NCI-H2171 treated with DMSO at 0.1 percent for 48 hours (cell line): ENCODE measurements around the gene GPR65.

Experiments
- DNase-seq: peaks from one replicate; lab custom pipeline; 2025; lab: John Stamatoyannopoulos, UW

Gene GPR65

DNA sequence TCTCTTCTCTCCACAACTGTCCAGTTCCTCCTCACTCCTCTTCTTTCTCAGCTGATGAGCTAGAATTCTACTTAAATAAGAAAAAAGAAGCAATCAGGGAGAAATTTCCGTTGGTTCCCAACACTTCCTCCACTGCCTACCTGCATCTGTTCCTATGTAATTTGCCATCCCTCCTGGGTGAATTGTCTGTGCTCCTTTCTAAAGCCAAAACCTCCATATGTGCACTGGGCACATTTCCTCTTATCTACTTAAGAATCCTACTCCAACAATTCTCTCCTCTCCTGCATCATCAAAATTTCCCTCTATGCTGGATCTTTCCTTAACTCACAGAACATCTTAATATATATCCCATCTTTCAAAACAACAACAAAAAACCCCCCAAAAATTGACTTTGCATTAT is 35.2 kb downstream of the GPR65 start:
- no peak for DNase-seq

DNA sequence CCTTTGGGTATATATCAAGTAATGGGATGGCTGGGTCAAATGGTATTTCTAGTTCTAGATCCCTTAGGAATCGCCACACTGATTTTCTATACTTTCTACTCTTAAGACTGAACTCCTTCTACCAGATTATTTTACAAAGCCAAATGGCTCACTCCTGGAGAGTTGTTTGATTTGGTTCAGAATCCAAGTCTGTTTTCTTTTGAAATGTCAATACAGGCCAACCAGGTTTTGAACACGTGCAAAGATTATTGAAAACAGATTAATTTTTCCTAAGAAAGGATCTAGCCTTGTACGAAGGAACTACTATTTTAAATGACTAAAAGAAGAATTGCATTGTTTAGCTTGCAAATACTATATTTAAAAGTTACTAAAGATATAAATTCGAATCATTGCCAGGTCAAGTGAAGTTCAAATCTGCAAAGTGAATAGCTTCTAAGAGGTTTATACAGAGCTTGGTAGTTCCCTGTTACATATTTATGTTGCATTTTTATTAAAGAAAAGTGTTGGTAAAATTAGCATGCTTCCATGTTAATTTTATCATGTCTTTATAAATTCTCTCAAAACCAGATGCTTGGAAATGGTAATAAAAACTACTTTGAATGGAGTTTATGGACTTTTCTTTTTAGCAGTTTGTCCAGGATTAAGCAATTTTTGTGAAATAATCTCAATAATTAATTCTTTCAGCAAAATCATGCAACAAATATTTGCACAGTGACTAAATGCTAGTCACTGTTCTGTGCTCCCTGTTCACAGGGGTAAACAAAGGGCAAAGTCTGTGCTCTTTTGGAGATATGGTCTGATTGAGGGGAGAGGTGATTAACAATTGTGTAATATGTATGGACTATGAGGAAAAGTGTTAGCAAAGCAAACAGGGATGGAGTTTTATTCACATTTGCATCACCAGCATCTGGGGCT is 38.9 kb downstream of the GPR65 start:
- no peak for DNase-seq

DNA sequence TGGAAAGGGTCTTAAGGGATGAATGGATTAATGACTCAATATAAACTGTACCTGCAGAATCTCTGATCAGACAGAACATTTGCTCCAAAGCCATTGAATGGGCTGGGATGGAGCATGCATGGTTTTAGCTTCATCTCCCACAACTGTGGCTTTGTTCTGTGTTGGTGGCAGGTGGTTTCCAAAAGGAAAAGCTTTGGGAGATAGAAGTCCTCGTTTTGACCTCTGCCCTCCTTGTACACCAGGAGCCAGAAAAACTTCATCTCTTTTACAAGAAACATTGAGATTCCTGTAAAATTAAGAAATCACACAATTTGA is 39.5 kb downstream of the GPR65 start:
- no peak for DNase-seq

DNA sequence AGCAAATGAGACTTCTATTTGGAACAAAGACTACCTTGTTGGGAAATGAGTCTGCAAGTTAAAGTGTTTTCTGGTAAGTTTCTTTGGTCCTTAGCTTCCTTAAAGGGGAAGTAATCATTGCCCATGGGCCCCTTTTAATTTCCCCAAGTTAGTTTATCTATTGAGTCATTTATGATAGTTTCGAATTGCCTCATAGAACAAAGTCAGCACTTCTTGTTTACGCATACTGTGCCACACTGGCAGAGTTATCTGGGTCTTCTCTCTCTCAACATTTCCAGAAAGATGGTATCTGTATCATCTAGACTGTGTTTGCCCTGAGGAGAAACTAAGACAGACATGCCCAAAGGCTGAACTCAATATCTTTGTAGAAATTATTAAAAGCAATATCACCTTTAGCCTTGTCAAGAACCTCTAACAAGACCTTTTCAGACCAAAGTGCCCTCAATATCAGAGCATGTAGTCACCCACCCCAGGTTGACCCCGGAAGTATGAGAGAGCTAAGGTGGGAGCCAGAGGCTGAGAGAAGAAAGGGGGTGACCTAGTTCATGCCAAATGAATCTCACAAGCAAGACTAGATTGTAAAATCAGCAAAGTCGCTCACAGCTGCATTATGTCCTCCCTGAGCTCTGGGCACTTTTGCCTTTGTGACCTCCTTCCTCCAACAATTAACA is 40.0 kb downstream of the GPR65 start:
- DNase-seq: no peak

DNA sequence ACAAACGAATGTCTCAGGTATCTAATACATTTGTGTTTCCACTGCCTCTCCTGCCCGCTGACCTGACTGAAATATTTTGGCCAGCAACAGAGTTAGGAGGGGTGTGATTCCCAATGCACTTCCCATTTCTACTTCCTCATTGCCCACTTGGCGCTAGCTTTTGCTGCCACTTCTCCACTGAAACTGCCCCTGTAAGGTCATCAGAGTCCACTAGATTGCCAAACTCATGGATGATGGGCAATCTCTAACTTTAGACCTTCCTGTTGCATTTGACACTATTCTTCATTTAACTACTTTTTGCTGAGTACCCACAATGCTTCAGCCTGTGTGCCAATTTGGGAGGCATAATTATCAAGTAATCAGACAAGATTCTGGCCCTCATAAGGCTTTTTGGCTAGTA is 40.8 kb downstream of the GPR65 start:
- DNase-seq: no peak

DNA sequence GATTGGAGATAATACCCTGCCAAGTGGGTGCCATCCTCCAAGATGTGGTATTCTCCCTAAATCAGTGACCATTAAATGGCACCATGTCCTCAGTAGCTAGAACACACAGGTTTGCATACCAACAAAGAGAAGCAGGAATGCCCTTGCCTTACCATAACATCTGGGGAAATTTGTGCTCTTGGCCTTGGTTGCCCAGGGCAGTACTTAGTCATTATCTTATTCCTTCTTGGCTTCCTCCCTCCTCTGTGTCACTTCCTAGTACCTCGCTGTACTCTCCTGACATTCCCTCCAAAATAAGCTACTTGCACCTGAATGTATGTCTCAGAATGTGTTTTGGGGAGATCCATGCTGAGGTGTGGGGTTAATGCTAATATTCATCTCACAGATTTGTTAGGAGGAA is 43.4 kb downstream of the GPR65 start:
- no peak for DNase-seq

DNA sequence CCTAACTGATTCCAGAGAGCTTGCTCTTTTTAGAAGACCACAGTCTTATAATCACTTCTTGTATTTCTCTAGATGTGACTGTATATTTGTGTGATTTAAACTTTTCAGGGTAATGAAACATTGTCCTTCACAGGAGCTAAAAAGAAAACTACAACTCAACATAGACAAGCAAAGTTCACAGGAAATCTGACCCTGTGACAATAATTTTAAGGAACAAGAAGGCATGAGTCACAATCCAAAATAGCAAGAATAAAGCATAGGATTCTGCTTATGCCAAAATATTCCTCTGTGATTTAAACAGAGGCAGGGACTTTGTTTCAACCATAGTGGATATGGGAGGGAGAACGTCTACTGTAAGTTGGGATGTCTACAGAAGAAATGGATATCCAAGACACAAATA is 44.3 kb downstream of the GPR65 start:
- DNase-seq: no peak

DNA sequence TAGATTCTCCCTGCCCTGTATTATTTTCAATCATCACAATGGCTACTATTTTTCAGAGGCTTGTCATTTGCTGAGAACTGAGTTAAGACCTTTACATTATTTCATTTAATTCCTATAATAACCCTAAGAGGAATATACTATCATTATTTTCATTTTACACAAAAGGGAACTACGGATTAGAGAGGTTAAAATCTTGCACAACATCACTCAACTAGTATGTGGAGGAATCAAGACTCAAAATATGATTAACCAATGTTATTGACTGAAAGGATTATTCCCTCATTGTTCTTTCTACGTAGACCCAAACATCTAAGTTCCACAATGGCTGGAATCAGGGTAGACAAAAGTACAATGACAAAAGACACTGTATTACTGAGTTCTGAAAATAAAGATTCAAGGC is 45.0 kb downstream of the GPR65 start:
- no peak for DNase-seq

DNA sequence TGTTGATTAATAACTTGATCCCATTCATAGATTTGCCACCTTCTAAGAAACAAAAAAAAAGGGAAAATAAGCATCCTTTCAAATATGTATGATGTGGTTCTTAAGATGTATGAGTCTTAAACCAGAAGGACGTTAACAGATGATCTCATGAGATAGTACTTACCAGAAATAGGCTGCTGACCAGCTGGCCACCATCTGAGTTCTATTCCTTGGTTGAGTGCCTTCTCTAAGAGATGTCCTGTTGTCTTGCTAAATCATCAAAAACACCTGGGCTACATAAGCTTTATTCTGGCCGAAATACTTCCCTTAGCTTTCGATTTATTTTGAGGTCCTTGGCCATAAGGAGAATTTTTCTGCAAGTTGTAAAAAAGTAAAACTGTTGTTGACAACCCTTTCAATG is 55.6 kb downstream of the GPR65 start:
- DNase-seq: no peak

DNA sequence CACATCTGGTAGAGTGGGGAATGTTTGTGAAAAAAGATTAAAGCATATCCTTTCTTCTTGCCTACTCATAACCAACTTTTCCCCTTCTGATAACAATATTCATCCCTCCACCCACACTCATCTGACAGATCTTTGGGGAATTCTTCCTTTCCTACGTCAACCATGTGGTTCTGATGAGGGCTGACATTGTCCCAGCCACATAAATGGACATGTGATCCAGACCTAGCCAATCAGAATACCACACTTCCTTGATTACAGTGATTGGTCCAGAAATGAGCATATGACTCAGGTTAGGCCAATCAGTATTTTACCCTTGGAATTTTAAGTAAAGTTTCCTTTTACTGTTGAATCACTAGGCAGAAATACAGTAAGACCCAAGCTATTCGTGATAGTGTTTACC is 58.9 kb downstream of the GPR65 start:
- DNase-seq: peak; percentile 13
